Fibroblast of skin of back (primary cell): ENCODE results near the gene SACM1L.
"Not testable (repeated sequence)": the region's sequence is repeated elsewhere in the genome, so short reads cannot be mapped to it uniquely, and the experiment has no call there.

Experiments used
- DNase-seq: peaks from one replicate; pipeline ENCODE4 v3.0.0-alpha.2; 2013

SACM1L gene

GRCh38 chr3:45742461-45743089 lies 53.4 kb downstream of the SACM1L start:
- DNase-seq, result no peak

GRCh38 chr3:45746165-45746776 lies 57.1 kb downstream of the SACM1L start:
- no peak for DNase-seq

GRCh38 chr3:45746777-45747622 lies 57.8 kb downstream of the SACM1L start:
- DNase-seq, result no peak

- DNase-seq, result no peak
Measured at GRCh38 chr3:45748068-45748467, 58.9 kb downstream of the SACM1L start.

GRCh38 chr3:45749036-45749600 lies 59.9 kb downstream of the SACM1L start:
- DNase-seq, result not testable (repeated sequence)

GRCh38 chr3:45749880-45750279 lies 60.7 kb downstream of the SACM1L start:
- no peak for DNase-seq

- DNase-seq, result no peak
Measured at GRCh38 chr3:45751537-45752242, 62.5 kb downstream of the SACM1L start.

GRCh38 chr3:45753095-45753494 lies 63.9 kb downstream of the SACM1L start:
- DNase-seq, result no peak

- DNase-seq, result no peak
Measured at GRCh38 chr3:45754461-45754860, 65.3 kb downstream of the SACM1L start.

- DNase-seq, result no peak
Measured at GRCh38 chr3:45756055-45756454, 66.9 kb downstream of the SACM1L start.

GRCh38 chr3:45757141-45757540 lies 67.9 kb downstream of the SACM1L start:
- DNase-seq, result not testable (repeated sequence)

- DNase-seq, result no peak
Measured at GRCh38 chr3:45758871-45759270, 69.7 kb downstream of the SACM1L start.

- no peak for DNase-seq
Measured at GRCh38 chr3:45759851-45760250, 70.7 kb downstream of the SACM1L start.

GRCh38 chr3:45760878-45761711 lies 71.9 kb downstream of the SACM1L start:
- peak; percentile 47 for DNase-seq

- no peak for DNase-seq
Measured at GRCh38 chr3:45761831-45762230, 72.6 kb downstream of the SACM1L start.

GRCh38 chr3:45762647-45763302 lies 73.6 kb downstream of the SACM1L start:
- no peak for DNase-seq

- DNase-seq, result no peak
Measured at GRCh38 chr3:45763303-45763675, 74.1 kb downstream of the SACM1L start.

GRCh38 chr3:45765266-45765851 lies 76.2 kb downstream of the SACM1L start:
- DNase-seq, result no peak

GRCh38 chr3:45765958-45766357 lies 76.8 kb downstream of the SACM1L start:
- no peak for DNase-seq

GRCh38 chr3:45771166-45771775 lies 82.1 kb downstream of the SACM1L start:
- no peak for DNase-seq
